Sigmoid colon (tissue), 4 donors: ENCODE data around the gene POLR3H.
"Not testable (repeated sequence)": the region's sequence is repeated elsewhere in the genome, so short reads cannot be mapped to it uniquely, and the experiment has no call there.

Source experiments
- EP300 ChIP-seq, 4 donors: sonication (generic); formaldehyde crosslinking; IDR thresholded peaks; one replicate each; pipeline ENCODE4 v1.6.1; 2017; ENCODE audit warnings: antibody characterized with exemption in 4 of 4
- POLR2AphosphoS5 ChIP-seq, 4 donors: sonication (generic); formaldehyde crosslinking; IDR thresholded peaks; one replicate each; pipeline ENCODE4 v1.6.1; 2017; ENCODE audit warnings: antibody characterized with exemption in 4 of 4

GRCh38 chr22:41572305-41572704 lies 28.0 kb upstream of the POLR3H start:
- TF ChIP-seq EP300, POLR2AphosphoS5 (IDR thresholded peaks at IDR 0.05): not testable (repeated sequence)
